ENCODE data around the gene ZSCAN4.

The ZSCAN4 gene

GRCh38 chr19:57648331-57649003 lies 20.3 kb upstream of the ZSCAN4 start:
- Histone ChIP-seq H3K4me1 (ENCODE audit: control insufficient read depth in 1 of 2, insufficient read depth in 2 of 2, low read length in 2 of 2) (no peaks in the 10 kb centered on the region), H3K27ac (ENCODE audit: low read depth, low read length) (no peak overlapping the region), H3K27me3 (ENCODE audit: control insufficient read depth in 1 of 2, insufficient read depth in 2 of 2, low read length in 2 of 2) (no peaks in the 10 kb centered on the region), H3K9ac (ENCODE audit: low read depth in 1 of 2, low read length in 2 of 2) (no peak overlapping the region), H3K9me3 (ENCODE audit: control insufficient read depth in 1 of 2, low read length in 2 of 2) (peaks cover 8 to 23% of the 10 kb centered on the region in 2 donors), H3K4me3 (ENCODE audit: low read depth in 1 of 2, low read length in 2 of 2) (no peak overlapping the region), H3K36me3 (ENCODE audit: control insufficient read depth in 1 of 2, insufficient read depth in 2 of 2, low read length in 2 of 2) (no peaks in the 10 kb centered on the region)

- Histone ChIP-seq H3K27ac (ENCODE audit: low read depth, low read length) (no peak overlapping the region), H3K27me3 (ENCODE audit: control insufficient read depth in 1 of 2, insufficient read depth in 2 of 2, low read length in 2 of 2) (no peaks in the 10 kb centered on the region), H3K9me3 (ENCODE audit: control insufficient read depth in 1 of 2, low read length in 2 of 2) (peaks cover 13 to 24% of the 10 kb centered on the region in 2 donors), H3K36me3 (ENCODE audit: control insufficient read depth in 1 of 2, insufficient read depth in 2 of 2, low read length in 2 of 2) (no peaks in the 10 kb centered on the region), H3K9ac (ENCODE audit: low read depth in 1 of 2, low read length in 2 of 2) (no peak overlapping the region), H3K4me3 (ENCODE audit: low read depth in 1 of 2, low read length in 2 of 2) (peak overlapping the region in 1 of 2 donors; percentile 18), H3K4me1 (ENCODE audit: control insufficient read depth in 1 of 2, insufficient read depth in 2 of 2, low read length in 2 of 2) (no peaks in the 10 kb centered on the region)
Measured at GRCh38 chr19:57651654-57651996, 17.1 kb upstream of the ZSCAN4 start.

GRCh38 chr19:57653689-57654088 lies 15.0 kb upstream of the ZSCAN4 start:
- Histone ChIP-seq H3K9me3 (ENCODE audit: control insufficient read depth in 1 of 2, low read length in 2 of 2) (peaks cover 13 to 19% of the 10 kb centered on the region in 2 donors), H3K36me3 (ENCODE audit: control insufficient read depth in 1 of 2, insufficient read depth in 2 of 2, low read length in 2 of 2) (no peaks in the 10 kb centered on the region), H3K4me3 (ENCODE audit: low read depth in 1 of 2, low read length in 2 of 2) (no peak overlapping the region), H3K27ac (ENCODE audit: low read depth, low read length) (no peak overlapping the region), H3K27me3 (ENCODE audit: control insufficient read depth in 1 of 2, insufficient read depth in 2 of 2, low read length in 2 of 2) (no peaks in the 10 kb centered on the region), H3K9ac (ENCODE audit: low read depth in 1 of 2, low read length in 2 of 2) (no peak overlapping the region), H3K4me1 (ENCODE audit: control insufficient read depth in 1 of 2, insufficient read depth in 2 of 2, low read length in 2 of 2) (no peaks in the 10 kb centered on the region)

- Histone ChIP-seq H3K9ac (ENCODE audit: low read depth in 1 of 2, low read length in 2 of 2) (no peak overlapping the region), H3K9me3 (ENCODE audit: control insufficient read depth in 1 of 2, low read length in 2 of 2) (peaks cover 13% of the 10 kb centered on the region in 2 donors), H3K27ac (ENCODE audit: low read depth, low read length) (no peak overlapping the region), H3K27me3 (ENCODE audit: control insufficient read depth in 1 of 2, insufficient read depth in 2 of 2, low read length in 2 of 2) (no peaks in the 10 kb centered on the region), H3K4me3 (ENCODE audit: low read depth in 1 of 2, low read length in 2 of 2) (no peak overlapping the region), H3K36me3 (ENCODE audit: control insufficient read depth in 1 of 2, insufficient read depth in 2 of 2, low read length in 2 of 2) (no peaks in the 10 kb centered on the region), H3K4me1 (ENCODE audit: control insufficient read depth in 1 of 2, insufficient read depth in 2 of 2, low read length in 2 of 2) (no peaks in the 10 kb centered on the region)
Measured at GRCh38 chr19:57655443-57655842, 13.3 kb upstream of the ZSCAN4 start.

GRCh38 chr19:57656346-57656745 lies 12.4 kb upstream of the ZSCAN4 start:
- H3K4me3 ChIP-seq (ENCODE audit: low read depth in 1 of 2, low read length in 2 of 2) = no peak overlapping the region
- H3K9me3 ChIP-seq (ENCODE audit: control insufficient read depth in 1 of 2, low read length in 2 of 2) = peaks cover 12 to 13% of the 10 kb centered on the region in 2 donors
- no peak overlapping the region for H3K27ac ChIP-seq (ENCODE audit: low read depth, low read length)
- H3K27me3 ChIP-seq (ENCODE audit: control insufficient read depth in 1 of 2, insufficient read depth in 2 of 2, low read length in 2 of 2) = no peaks in the 10 kb centered on the region
- H3K4me1 ChIP-seq (ENCODE audit: control insufficient read depth in 1 of 2, insufficient read depth in 2 of 2, low read length in 2 of 2) = no peaks in the 10 kb centered on the region
- H3K9ac ChIP-seq (ENCODE audit: low read depth in 1 of 2, low read length in 2 of 2) = no peak overlapping the region
- no peaks in the 10 kb centered on the region for H3K36me3 ChIP-seq (ENCODE audit: control insufficient read depth in 1 of 2, insufficient read depth in 2 of 2, low read length in 2 of 2)

GRCh38 chr19:57664269-57665127 lies 4.2 kb upstream of the ZSCAN4 start:
- H3K4me3 ChIP-seq (ENCODE audit: low read depth in 1 of 2, low read length in 2 of 2) = peak overlapping the region; percentile 60 to 70
- H3K4me1 ChIP-seq (ENCODE audit: control insufficient read depth in 1 of 2, insufficient read depth in 2 of 2, low read length in 2 of 2) = peaks cover 3 to 4% of the 10 kb centered on the region in 2 donors
- H3K27me3 ChIP-seq (ENCODE audit: control insufficient read depth in 1 of 2, insufficient read depth in 2 of 2, low read length in 2 of 2) = peaks cover 5 to 6% of the 10 kb centered on the region in 2 donors
- no peak overlapping the region for H3K27ac ChIP-seq (ENCODE audit: low read depth, low read length)
- H3K36me3 ChIP-seq (ENCODE audit: control insufficient read depth in 1 of 2, insufficient read depth in 2 of 2, low read length in 2 of 2) = no peaks in the 10 kb centered on the region
- peak overlapping the region; percentile 38 to 43 for H3K9ac ChIP-seq (ENCODE audit: low read depth in 1 of 2, low read length in 2 of 2)
- H3K9me3 ChIP-seq (ENCODE audit: control insufficient read depth in 1 of 2, low read length in 2 of 2) = no peaks in the 10 kb centered on the region

GRCh38 chr19:57665261-57665806 lies 3.4 kb upstream of the ZSCAN4 start:
- no peak overlapping the region for H3K27ac ChIP-seq (ENCODE audit: low read depth, low read length)
- H3K4me3 ChIP-seq (ENCODE audit: low read depth in 1 of 2, low read length in 2 of 2) = no peak overlapping the region
- H3K4me1 ChIP-seq (ENCODE audit: control insufficient read depth in 1 of 2, insufficient read depth in 2 of 2, low read length in 2 of 2) = peaks cover 3 to 4% of the 10 kb centered on the region in 2 donors
- H3K36me3 ChIP-seq (ENCODE audit: control insufficient read depth in 1 of 2, insufficient read depth in 2 of 2, low read length in 2 of 2) = no peaks in the 10 kb centered on the region
- no peak overlapping the region for H3K9ac ChIP-seq (ENCODE audit: low read depth in 1 of 2, low read length in 2 of 2)
- peaks cover 5 to 6% of the 10 kb centered on the region in 2 donors for H3K27me3 ChIP-seq (ENCODE audit: control insufficient read depth in 1 of 2, insufficient read depth in 2 of 2, low read length in 2 of 2)
- H3K9me3 ChIP-seq (ENCODE audit: control insufficient read depth in 1 of 2, low read length in 2 of 2) = no peaks in the 10 kb centered on the region

- no peaks in the 10 kb centered on the region for H3K36me3 ChIP-seq (ENCODE audit: control insufficient read depth in 1 of 2, insufficient read depth in 2 of 2, low read length in 2 of 2)
- no peak overlapping the region for H3K4me3 ChIP-seq (ENCODE audit: low read depth in 1 of 2, low read length in 2 of 2)
- H3K9me3 ChIP-seq (ENCODE audit: control insufficient read depth in 1 of 2, low read length in 2 of 2) = no peaks in the 10 kb centered on the region
- H3K27me3 ChIP-seq (ENCODE audit: control insufficient read depth in 1 of 2, insufficient read depth in 2 of 2, low read length in 2 of 2) = peaks cover 5 to 6% of the 10 kb centered on the region in 2 donors
- H3K27ac ChIP-seq (ENCODE audit: low read depth, low read length) = no peak overlapping the region
- H3K9ac ChIP-seq (ENCODE audit: low read depth in 1 of 2, low read length in 2 of 2) = no peak overlapping the region
- H3K4me1 ChIP-seq (ENCODE audit: control insufficient read depth in 1 of 2, insufficient read depth in 2 of 2, low read length in 2 of 2) = peaks cover 3 to 4% of the 10 kb centered on the region in 2 donors
Measured at GRCh38 chr19:57667228-57667627, 1.5 kb upstream of the ZSCAN4 start.

GRCh38 chr19:57671124-57671895 lies 2.6 kb downstream of the ZSCAN4 start:
- Histone ChIP-seq H3K27ac (ENCODE audit: low read depth, low read length) (no peak overlapping the region), H3K36me3 (ENCODE audit: control insufficient read depth in 1 of 2, insufficient read depth in 2 of 2, low read length in 2 of 2) (no peaks in the 10 kb centered on the region), H3K9ac (ENCODE audit: low read depth in 1 of 2, low read length in 2 of 2) (no peak overlapping the region), H3K4me1 (ENCODE audit: control insufficient read depth in 1 of 2, insufficient read depth in 2 of 2, low read length in 2 of 2) (no peaks in the 10 kb centered on the region), H3K4me3 (ENCODE audit: low read depth in 1 of 2, low read length in 2 of 2) (no peak overlapping the region), H3K9me3 (ENCODE audit: control insufficient read depth in 1 of 2, low read length in 2 of 2) (peaks cover 0 to 4% of the 10 kb centered on the region in 2 donors), H3K27me3 (ENCODE audit: control insufficient read depth in 1 of 2, insufficient read depth in 2 of 2, low read length in 2 of 2) (no peaks in the 10 kb centered on the region)

All from duodenal mucosa (tissue), 2 donors.